ENCODE measurements around the gene OLIG1.

DNA sequence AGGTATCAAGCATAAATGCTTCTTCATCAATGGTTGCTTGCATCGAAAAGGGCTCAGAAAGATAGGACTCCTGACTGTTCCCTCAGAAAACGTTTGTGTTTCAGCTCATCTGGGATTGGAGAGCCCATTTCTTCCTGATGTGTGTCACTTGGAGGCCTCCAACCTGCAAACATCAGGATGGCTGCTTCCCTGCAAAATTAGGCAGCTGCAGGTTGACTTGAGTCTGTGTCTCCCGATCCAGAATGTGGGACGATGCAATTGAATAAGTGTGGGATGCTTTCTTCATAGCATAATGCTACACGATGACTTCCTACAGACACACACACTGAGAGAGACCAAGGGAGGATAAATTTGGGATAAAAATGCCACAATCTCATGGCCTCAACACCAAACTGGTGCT, 42.2 kb downstream of the OLIG1 start:
- TF ChIP-seq YY1 (IDR thresholded peaks at IDR 0.05; ENCODE audit: low read depth) (no peak), RXRA (IDR thresholded peaks at IDR 0.05; ENCODE audit: borderline replicate concordance, low read depth) (no peak), NRF1 (IDR thresholded peaks at IDR 0.05; ENCODE audit: low read depth, low read length) (no peak), EZH2phosphoT487 (IDR thresholded peaks at IDR 0.05; ENCODE audit: borderline replicate concordance, low read depth) (no peak), NFIC (IDR thresholded peaks at IDR 0.05; ENCODE audit: borderline replicate concordance) (no peak), EP300 (IDR thresholded peaks at IDR 0.05; ENCODE audit: borderline replicate concordance in 1 of 2, low read depth in 1 of 2, low read length in 1 of 2) (no peak), MXI1 (IDR thresholded peaks at IDR 0.05; ENCODE audit: low read depth, low read length) (no peak), TAF1 (IDR thresholded peaks at IDR 0.05; ENCODE audit: borderline replicate concordance, low read depth, low read length) (no peak), SMC3 (IDR thresholded peaks at IDR 0.05; ENCODE audit: low read depth, low read length) (no peak)
- TF ChIP-seq, protein P1, sequence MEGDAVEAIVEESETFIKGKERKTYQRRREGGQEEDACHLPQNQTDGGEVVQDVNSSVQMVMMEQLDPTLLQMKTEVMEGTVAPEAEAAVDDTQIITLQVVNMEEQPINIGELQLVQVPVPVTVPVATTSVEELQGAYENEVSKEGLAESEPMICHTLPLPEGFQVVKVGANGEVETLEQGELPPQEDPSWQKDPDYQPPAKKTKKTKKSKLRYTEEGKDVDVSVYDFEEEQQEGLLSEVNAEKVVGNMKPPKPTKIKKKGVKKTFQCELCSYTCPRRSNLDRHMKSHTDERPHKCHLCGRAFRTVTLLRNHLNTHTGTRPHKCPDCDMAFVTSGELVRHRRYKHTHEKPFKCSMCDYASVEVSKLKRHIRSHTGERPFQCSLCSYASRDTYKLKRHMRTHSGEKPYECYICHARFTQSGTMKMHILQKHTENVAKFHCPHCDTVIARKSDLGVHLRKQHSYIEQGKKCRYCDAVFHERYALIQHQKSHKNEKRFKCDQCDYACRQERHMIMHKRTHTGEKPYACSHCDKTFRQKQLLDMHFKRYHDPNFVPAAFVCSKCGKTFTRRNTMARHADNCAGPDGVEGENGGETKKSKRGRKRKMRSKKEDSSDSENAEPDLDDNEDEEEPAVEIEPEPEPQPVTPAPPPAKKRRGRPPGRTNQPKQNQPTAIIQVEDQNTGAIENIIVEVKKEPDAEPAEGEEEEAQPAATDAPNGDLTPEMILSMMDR (IDR thresholded peaks at IDR 0.05): no peak

Data from SK-N-SH (cell line).